ENCODE measurements around the gene FBXO2. TPM values are rescaled to one million over a fixed set of nuclear protein-coding genes. Genes with fewer than 3 reads are reported as not detected.

FBXO2 gene
- total and polyA plus RNA-seq, 2 of the 4 experiments (the other 2 are of a cell fraction): 0.36 to 1.7 TPM

DNA sequence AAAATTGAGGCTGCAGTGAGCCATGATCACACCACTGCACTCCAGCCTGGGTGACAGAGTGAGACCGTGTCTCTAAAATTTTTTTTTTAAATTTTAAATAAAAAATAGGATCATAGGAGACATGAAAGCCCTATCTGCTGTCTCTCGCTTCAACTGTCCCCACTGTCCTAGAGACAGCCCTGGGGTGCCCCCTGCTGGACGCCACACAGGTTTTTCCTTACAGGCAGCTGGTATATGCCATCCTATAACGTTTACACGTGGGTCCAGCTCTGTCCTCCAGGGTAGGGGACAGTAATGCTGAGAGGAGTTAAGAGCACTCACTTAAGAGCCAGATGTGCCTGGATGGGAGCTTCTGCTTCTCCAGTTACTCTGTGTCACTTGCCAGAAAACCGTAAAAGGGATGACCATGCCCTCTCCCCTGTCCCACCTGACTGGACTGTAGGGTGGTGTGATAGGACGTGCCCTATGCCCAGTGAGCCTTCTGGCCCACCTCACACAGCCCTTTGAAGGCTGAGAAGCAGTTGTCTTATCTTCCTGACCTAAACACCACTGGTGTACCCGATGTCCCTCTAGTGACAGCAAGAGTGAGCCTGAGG lies 8.5 kb downstream of the FBXO2 start:
- POLR2A ChIA-PET (ENCODE audit: unreplicated experiment): no interaction called here
- dilution Hi-C loops (cut with HindIII; ENCODE audit: low sequenced_read_pairs, unreplicated experiment): no loop called here

More for the DNA sequence above, 8.5 kb downstream of the FBXO2 start:
- intact Hi-C loops (cut with micrococcal nuclease) (loop anchor here (1.0 kb wide), 1 partner anchor 608 kb away; no protein-coding TSS in a partner anchor), in situ Hi-C loops (cut with MboI; ENCODE audit: low sequenced_read_pairs) (loop anchor here (10.0 kb wide), 1 partner anchor 611 kb away; no protein-coding TSS in a partner anchor)
- H3K4me1 ChIP-seq (ENCODE audit: control insufficient read depth, insufficient read depth, low read length): no peaks in the 10 kb centered on the region; the same call in 1 of the 2 replicates
- no peaks in the 10 kb centered on the region; the same call in 1 of the 2 replicates for H4K20me1 ChIP-seq (ENCODE audit: insufficient read depth, low read length)
- no peak overlapping the region for H2BK5ac ChIP-seq (ENCODE audit: low read depth, low read length, poor library complexity, severe bottlenecking)
- H3K9ac ChIP-seq (ENCODE audit: low read depth, low read length): no peak overlapping the region
- no peaks in the 10 kb centered on the region for H3K79me1 ChIP-seq (ENCODE audit: low read depth in 1 of 2, low read length in 2 of 2)
- H2BK120ac ChIP-seq (ENCODE audit: low read depth, low read length): no peak overlapping the region
- no peak overlapping the region for H3K14ac ChIP-seq (replicated peaks; ENCODE audit: low read depth, low read length)
- H3K9me1 ChIP-seq (ENCODE audit: insufficient read depth, low read length): no peaks in the 10 kb centered on the region
- no peak overlapping the region for H3K27ac ChIP-seq (ENCODE audit: insufficient read depth, low read length)
- CTCF ChIA-PET: interaction anchor here (0.6 to 1.3 kb wide), 11 partner anchors 9 to 608 kb away, joined by 3 to 11 read pairs (median 3); partner anchors contain the start of genes FBXO2, FBXO44 and UBIAD1
- H2AK9ac ChIP-seq (replicated peaks; ENCODE audit: low read depth, low read length, poor library complexity): peak overlapping the region; percentile 8
- H2AK5ac ChIP-seq (ENCODE audit: low read depth, low read length): no peak overlapping the region
- no TSS peak for BruUV-seq (replicated peaks)
- peak; percentile 60 for DNase-seq
- H4K91ac ChIP-seq (ENCODE audit: insufficient read depth, low read depth, low read length): no peak overlapping the region
- no CpG with 5 or more reads among the region's 8 CpGs for whole genome bisulfite sequencing, 2 experiments (ENCODE audit: extremely low coverage in 2 of 2, insufficient read length in 1 of 2)
- no peak for TF ChIP-seq MXI1 (IDR thresholded peaks at IDR 0.05; ENCODE audit: borderline replicate concordance, low read depth, low read length)
- no peak for TF ChIP-seq BHLHE40 (IDR thresholded peaks at IDR 0.05; ENCODE audit: low read depth, low read length)
- no peak for TF ChIP-seq NFE2L2 (IDR thresholded peaks at IDR 0.05; ENCODE audit: low read depth, low read length)
- no peak for TF ChIP-seq RCOR1 (IDR thresholded peaks at IDR 0.05; ENCODE audit: insufficient replicate concordance, low read length)
- TF ChIP-seq MAZ (IDR thresholded peaks at IDR 0.05; ENCODE audit: borderline replicate concordance, low read depth, low read length): no peak
- peak; percentile 59 for TF ChIP-seq SMC3 (IDR thresholded peaks at IDR 0.05; ENCODE audit: low read depth, low read length)
- peak; percentile 73 for TF ChIP-seq RAD21 (IDR thresholded peaks at IDR 0.05; ENCODE audit: low read length)
- TF ChIP-seq, protein P1, sequence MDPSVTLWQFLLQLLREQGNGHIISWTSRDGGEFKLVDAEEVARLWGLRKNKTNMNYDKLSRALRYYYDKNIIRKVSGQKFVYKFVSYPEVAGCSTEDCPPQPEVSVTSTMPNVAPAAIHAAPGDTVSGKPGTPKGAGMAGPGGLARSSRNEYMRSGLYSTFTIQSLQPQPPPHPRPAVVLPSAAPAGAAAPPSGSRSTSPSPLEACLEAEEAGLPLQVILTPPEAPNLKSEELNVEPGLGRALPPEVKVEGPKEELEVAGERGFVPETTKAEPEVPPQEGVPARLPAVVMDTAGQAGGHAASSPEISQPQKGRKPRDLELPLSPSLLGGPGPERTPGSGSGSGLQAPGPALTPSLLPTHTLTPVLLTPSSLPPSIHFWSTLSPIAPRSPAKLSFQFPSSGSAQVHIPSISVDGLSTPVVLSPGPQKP (IDR thresholded peaks at IDR 0.05; ENCODE audit: borderline replicate concordance, low read depth, low read length): no peak
- peak; percentile 74 for TF ChIP-seq CTCF (conservative IDR thresholded peaks at IDR 0.05; ENCODE audit: low read depth, low read length)
- H2AFZ ChIP-seq (replicated peaks; ENCODE audit: low read length, poor library complexity): peak overlapping the region; percentile 51
- H3K9me3 ChIP-seq (ENCODE audit: control insufficient read depth, insufficient read depth, low read length): no peaks in the 10 kb centered on the region
- peak; percentile 74 for ATAC-seq (ENCODE audit: low read depth)
- no peak overlapping the region for H2BK15ac ChIP-seq (ENCODE audit: low read depth, low read length)
- no peak overlapping the region for H4K8ac ChIP-seq (ENCODE audit: low read depth in 2 of 2, low read length in 2 of 2)
- H3K23ac ChIP-seq (ENCODE audit: low read depth, low read length): no peak overlapping the region
- no peaks in the 10 kb centered on the region for H3K36me3 ChIP-seq (ENCODE audit: control insufficient read depth, insufficient read depth, low read length)
- H4K5ac ChIP-seq (ENCODE audit: low read depth, low read length): no peak overlapping the region
- peaks cover 19% of the 10 kb centered on the region for H3K27me3 ChIP-seq (ENCODE audit: control insufficient read depth, insufficient read depth, low read length)
- H3K4me2 ChIP-seq (ENCODE audit: low read depth, low read length): no peak overlapping the region
- no peak overlapping the region for H3K56ac ChIP-seq (ENCODE audit: extremely low read depth, insufficient read depth, low read length)
- no peak overlapping the region for H3K4me3 ChIP-seq (ENCODE audit: insufficient read depth, low read depth, low read length)
- no peak overlapping the region for H2BK20ac ChIP-seq (ENCODE audit: low read depth, low read length)
- no peak overlapping the region for H3K4ac ChIP-seq (ENCODE audit: low read depth, low read length)
- no peak overlapping the region for H3K18ac ChIP-seq (ENCODE audit: low read depth, low read length)

All from IMR-90 (cell line).